ENCODE results near the gene UBE3A.
"Not testable (repeated sequence)": the region's sequence is repeated elsewhere in the genome, so short reads cannot be mapped to it uniquely, and the experiment has no call there.

The UBE3A gene

GRCh38 chr15:25437777-25438600, 835 bp downstream of the UBE3A start:
- DNase-seq = peak; percentile 2

- DNase-seq = no peak
These were observed 2.1 kb downstream of the UBE3A start for GRCh38 chr15:25436707-25437106.

- DNase-seq = no peak
These were observed 3.2 kb downstream of the UBE3A start for GRCh38 chr15:25435474-25436243.

- DNase-seq = no peak
These were observed 5.5 kb downstream of the UBE3A start for GRCh38 chr15:25433118-25433865.

- no peak for DNase-seq
These were observed 6.8 kb downstream of the UBE3A start for GRCh38 chr15:25431836-25432561.

- DNase-seq = no peak
These were observed 11.0 kb downstream of the UBE3A start for GRCh38 chr15:25427861-25428260.

- no peak for DNase-seq
These were observed 11.8 kb downstream of the UBE3A start for GRCh38 chr15:25426896-25427610.

- no peak for DNase-seq
These were observed 14.8 kb downstream of the UBE3A start for GRCh38 chr15:25424073-25424472.

- DNase-seq = no peak
These were observed 16.8 kb downstream of the UBE3A start for GRCh38 chr15:25422021-25422420.

GRCh38 chr15:25418202-25418601, 20.6 kb downstream of the UBE3A start:
- no peak for DNase-seq

GRCh38 chr15:25417604-25418003, 21.2 kb downstream of the UBE3A start:
- DNase-seq = no peak

- peak; percentile 38 for DNase-seq
These were observed 22.1 kb downstream of the UBE3A start for GRCh38 chr15:25416693-25417092.

GRCh38 chr15:25415707-25416106, 23.1 kb downstream of the UBE3A start:
- no peak for DNase-seq

- no peak for DNase-seq
These were observed 23.6 kb downstream of the UBE3A start for GRCh38 chr15:25415217-25415616.

GRCh38 chr15:25410649-25411048, 28.2 kb downstream of the UBE3A start:
- DNase-seq = no peak

GRCh38 chr15:25409731-25410130, 29.1 kb downstream of the UBE3A start:
- not testable (repeated sequence) for DNase-seq

GRCh38 chr15:25408929-25409328, 29.9 kb downstream of the UBE3A start:
- no peak for DNase-seq

- DNase-seq = no peak
These were observed 30.4 kb downstream of the UBE3A start for GRCh38 chr15:25408428-25408827.

- no peak for DNase-seq
These were observed 30.9 kb downstream of the UBE3A start for GRCh38 chr15:25407950-25408349.

- no peak for DNase-seq
These were observed 32.0 kb downstream of the UBE3A start for GRCh38 chr15:25406846-25407245.

GRCh38 chr15:25406261-25406660, 32.6 kb downstream of the UBE3A start:
- no peak for DNase-seq

- DNase-seq = no peak
These were observed 35.1 kb downstream of the UBE3A start for GRCh38 chr15:25403771-25404170.
